ENCODE measurements around the gene GARIN3.

DNA sequence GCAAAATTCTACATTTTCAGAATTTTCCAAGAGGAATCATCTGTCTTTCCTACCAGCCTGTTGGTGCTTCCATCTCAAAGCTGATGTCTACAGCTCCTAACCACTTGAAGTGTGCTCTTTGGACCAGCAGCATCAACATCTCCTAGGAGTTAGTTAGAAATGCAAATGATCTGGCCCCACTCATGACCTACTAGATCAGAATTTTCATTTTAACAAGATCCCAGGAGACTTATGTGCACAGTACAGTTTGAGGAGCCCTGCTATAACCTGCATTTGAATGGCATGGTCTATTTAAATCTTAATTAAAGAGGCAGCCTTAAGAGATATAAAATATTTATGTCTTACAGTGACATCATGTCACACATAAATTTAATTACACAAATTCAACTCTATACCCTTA is 48.4 kb upstream of the GARIN3 start:
- no peak for TF ChIP-seq POLR2A (IDR thresholded peaks at IDR 0.05)
- TF ChIP-seq, protein P1, sequence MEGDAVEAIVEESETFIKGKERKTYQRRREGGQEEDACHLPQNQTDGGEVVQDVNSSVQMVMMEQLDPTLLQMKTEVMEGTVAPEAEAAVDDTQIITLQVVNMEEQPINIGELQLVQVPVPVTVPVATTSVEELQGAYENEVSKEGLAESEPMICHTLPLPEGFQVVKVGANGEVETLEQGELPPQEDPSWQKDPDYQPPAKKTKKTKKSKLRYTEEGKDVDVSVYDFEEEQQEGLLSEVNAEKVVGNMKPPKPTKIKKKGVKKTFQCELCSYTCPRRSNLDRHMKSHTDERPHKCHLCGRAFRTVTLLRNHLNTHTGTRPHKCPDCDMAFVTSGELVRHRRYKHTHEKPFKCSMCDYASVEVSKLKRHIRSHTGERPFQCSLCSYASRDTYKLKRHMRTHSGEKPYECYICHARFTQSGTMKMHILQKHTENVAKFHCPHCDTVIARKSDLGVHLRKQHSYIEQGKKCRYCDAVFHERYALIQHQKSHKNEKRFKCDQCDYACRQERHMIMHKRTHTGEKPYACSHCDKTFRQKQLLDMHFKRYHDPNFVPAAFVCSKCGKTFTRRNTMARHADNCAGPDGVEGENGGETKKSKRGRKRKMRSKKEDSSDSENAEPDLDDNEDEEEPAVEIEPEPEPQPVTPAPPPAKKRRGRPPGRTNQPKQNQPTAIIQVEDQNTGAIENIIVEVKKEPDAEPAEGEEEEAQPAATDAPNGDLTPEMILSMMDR (IDR thresholded peaks at IDR 0.05), result no peak
